Activated CD4-positive, alpha-beta memory T cell treated with anti-CD3 and anti-CD28 coated beads for 36 hours (primary cell): ENCODE data around the gene SLC5A1. TPM values are rescaled to one million over a fixed set of nuclear protein-coding genes. Genes with fewer than 3 reads are reported as not detected.
A peak's percentile ranks its signal among the peaks of the same experiment; 100 is the strongest.

Source experiments
- CTCF ChIA-PET: fragments of 350-600 bp; sonication (Branson Sonifier 250); formaldehyde crosslinking; loops from one replicate; lab custom pipeline; 2021; ENCODE audit warnings: antibody characterized with exemption, inconsistent platforms; lab: Charles Lee
- POLR2A ChIA-PET: fragments of 350-600 bp; sonication (Branson Sonifier 250); formaldehyde crosslinking; loops from one replicate; lab custom pipeline; 2021; ENCODE audit warnings: antibody characterized with exemption; lab: Charles Lee
- DNase-seq: peaks from one replicate; pipeline ENCODE4 v3.0.0-alpha.2; 2020
- H3K27ac Mint-ChIP-seq: one replicate; pipeline ENCODE4 v1.8.0; 2021; ENCODE audit warnings: mixed read lengths
- H3K27me3 Mint-ChIP-seq: one replicate; pipeline ENCODE4 v1.8.0; 2021; ENCODE audit warnings: mixed read lengths
- H3K36me3 Mint-ChIP-seq: one replicate; pipeline ENCODE4 v1.8.0; 2021; ENCODE audit warnings: mixed read lengths
- H3K4me1 Mint-ChIP-seq: one replicate; pipeline ENCODE4 v1.8.0; 2021; ENCODE audit warnings: low read depth, mixed read lengths
- H3K4me3 Mint-ChIP-seq: one replicate; pipeline ENCODE4 v1.8.0; 2021; ENCODE audit warnings: mild to moderate bottlenecking, mixed read lengths
- H3K9me3 Mint-ChIP-seq: one replicate; pipeline ENCODE4 v1.8.0; 2021; ENCODE audit warnings: mixed read lengths
- intact Hi-C: fragments of 100-400 bp; cut with micrococcal nuclease; formaldehyde crosslinking; loops from one replicate; pipeline ENCODE4 v1.15.1; 2023
- total RNA-seq, 2 experiments: library from RNA; stranded (reverse); gene quantifications; one replicate each; pipeline ENCODE4 v1.2.3, GENCODE V29; 2021

SLC5A1 gene
- total RNA-seq, 2 experiments from 2014 or later: not detected

- H3K27ac Mint-ChIP-seq: no peak overlapping the region
- DNase-seq: no peak
- no peak overlapping the region for H3K4me3 Mint-ChIP-seq
- no peaks in the 10 kb centered on the region for H3K9me3 Mint-ChIP-seq
- H3K27me3 Mint-ChIP-seq: peaks cover 5% of the 10 kb centered on the region
- ChIA-PET CTCF (interaction anchor here (1.1 kb wide), 1 partner anchor 166 kb away, joined by 3 read pairs; no protein-coding TSS in a partner anchor), POLR2A (no interaction called here)
- H3K4me1 Mint-ChIP-seq: no peaks in the 10 kb centered on the region
- no peaks in the 10 kb centered on the region for H3K36me3 Mint-ChIP-seq
- intact Hi-C loops: no loop called here
Observed at GRCh38 chr22:32100711-32101110, 57.6 kb downstream of the SLC5A1 start.

- Mint-ChIP-seq H3K27me3 (peaks cover 10% of the 10 kb centered on the region), H3K9me3 (no peaks in the 10 kb centered on the region), H3K36me3 (no peaks in the 10 kb centered on the region), H3K27ac (no peak overlapping the region), H3K4me3 (no peak overlapping the region), H3K4me1 (no peaks in the 10 kb centered on the region)
- intact Hi-C loops: loop anchor here (1.0 kb wide), 1 partner anchor 163 kb away; no protein-coding TSS in a partner anchor
- ChIA-PET CTCF (interaction anchor here (1.0 to 3.5 kb wide), 8 partner anchors 10 to 694 kb away, joined by 3 to 30 read pairs (median 5); no protein-coding TSS in a partner anchor), POLR2A (no interaction called here)
- DNase-seq: no peak
Observed at GRCh38 chr22:32103658-32104315, 60.7 kb downstream of the SLC5A1 start.

GRCh38 chr22:32106930-32107329 lies 63.9 kb downstream of the SLC5A1 start:
- Mint-ChIP-seq H3K4me1 (no peaks in the 10 kb centered on the region), H3K36me3 (no peaks in the 10 kb centered on the region), H3K4me3 (no peak overlapping the region), H3K27me3 (peaks cover 21% of the 10 kb centered on the region), H3K27ac (no peak overlapping the region), H3K9me3 (no peaks in the 10 kb centered on the region)
- ChIA-PET POLR2A (no interaction called here), CTCF (interaction anchor here (3.7 kb wide), 1 partner anchor 159 kb away, joined by 10 read pairs; no protein-coding TSS in a partner anchor)
- DNase-seq: peak; percentile 30
- intact Hi-C loops: no loop called here

GRCh38 chr22:32112380-32112779 lies 69.3 kb downstream of the SLC5A1 start:
- Mint-ChIP-seq H3K36me3 (no peaks in the 10 kb centered on the region), H3K27me3 (peaks cover 11% of the 10 kb centered on the region), H3K4me3 (no peak overlapping the region), H3K4me1 (no peaks in the 10 kb centered on the region), H3K27ac (no peak overlapping the region), H3K9me3 (no peaks in the 10 kb centered on the region)
- DNase-seq: no peak
- CTCF ChIA-PET: no interaction called here
- intact Hi-C loops: no loop called here
- POLR2A ChIA-PET: no interaction called here

- no peaks in the 10 kb centered on the region for H3K27me3 Mint-ChIP-seq
- ChIA-PET CTCF (no interaction called here), POLR2A (no interaction called here)
- H3K27ac Mint-ChIP-seq: no peak overlapping the region
- intact Hi-C loops: no loop called here
- DNase-seq: no peak
- H3K4me1 Mint-ChIP-seq: peaks cover 4% of the 10 kb centered on the region
- no peaks in the 10 kb centered on the region for H3K36me3 Mint-ChIP-seq
- no peak overlapping the region for H3K4me3 Mint-ChIP-seq
- no peaks in the 10 kb centered on the region for H3K9me3 Mint-ChIP-seq
Observed at GRCh38 chr22:32119568-32120235, 76.6 kb downstream of the SLC5A1 start.

GRCh38 chr22:32120603-32121002 lies 77.5 kb downstream of the SLC5A1 start:
- CTCF ChIA-PET: no interaction called here
- no peak overlapping the region for H3K27ac Mint-ChIP-seq
- no peaks in the 10 kb centered on the region for H3K27me3 Mint-ChIP-seq
- DNase-seq: no peak
- no peaks in the 10 kb centered on the region for H3K9me3 Mint-ChIP-seq
- H3K36me3 Mint-ChIP-seq: no peaks in the 10 kb centered on the region
- intact Hi-C loops: no loop called here
- H3K4me1 Mint-ChIP-seq: peaks cover 13% of the 10 kb centered on the region
- POLR2A ChIA-PET: no interaction called here
- no peak overlapping the region for H3K4me3 Mint-ChIP-seq

- no peaks in the 10 kb centered on the region for H3K36me3 Mint-ChIP-seq
- peaks cover 13% of the 10 kb centered on the region for H3K4me1 Mint-ChIP-seq
- no peaks in the 10 kb centered on the region for H3K9me3 Mint-ChIP-seq
- ChIA-PET POLR2A (no interaction called here), CTCF (no interaction called here)
- no peak for DNase-seq
- no peaks in the 10 kb centered on the region for H3K27me3 Mint-ChIP-seq
- no peak overlapping the region for H3K4me3 Mint-ChIP-seq
- H3K27ac Mint-ChIP-seq: no peak overlapping the region
- intact Hi-C loops: no loop called here
Observed at GRCh38 chr22:32122899-32123298, 79.8 kb downstream of the SLC5A1 start.

- Mint-ChIP-seq H3K36me3 (no peaks in the 10 kb centered on the region), H3K9me3 (no peaks in the 10 kb centered on the region), H3K27me3 (no peaks in the 10 kb centered on the region), H3K4me1 (peaks cover 13% of the 10 kb centered on the region), H3K4me3 (no peak overlapping the region), H3K27ac (no peak overlapping the region)
- ChIA-PET POLR2A (no interaction called here), CTCF (no interaction called here)
- intact Hi-C loops: no loop called here
- DNase-seq: no peak
Observed at GRCh38 chr22:32123657-32124056, 80.6 kb downstream of the SLC5A1 start.

GRCh38 chr22:32127904-32128303 lies 84.8 kb downstream of the SLC5A1 start:
- ChIA-PET CTCF (no interaction called here), POLR2A (no interaction called here)
- Mint-ChIP-seq H3K36me3 (no peaks in the 10 kb centered on the region), H3K4me3 (no peak overlapping the region), H3K9me3 (no peaks in the 10 kb centered on the region), H3K27me3 (no peaks in the 10 kb centered on the region), H3K4me1 (peaks cover 13% of the 10 kb centered on the region), H3K27ac (no peak overlapping the region)
- intact Hi-C loops: no loop called here
- no peak for DNase-seq

GRCh38 chr22:32130464-32130863 lies 87.4 kb downstream of the SLC5A1 start:
- ChIA-PET CTCF (interaction anchor here (0.8 kb wide), 1 partner anchor 160 kb away, joined by 4 read pairs; no protein-coding TSS in a partner anchor), POLR2A (no interaction called here)
- intact Hi-C loops: no loop called here
- no peaks in the 10 kb centered on the region for H3K9me3 Mint-ChIP-seq
- no peak for DNase-seq
- no peak overlapping the region for H3K27ac Mint-ChIP-seq
- peaks cover 2% of the 10 kb centered on the region for H3K4me1 Mint-ChIP-seq
- no peaks in the 10 kb centered on the region for H3K36me3 Mint-ChIP-seq
- H3K4me3 Mint-ChIP-seq: no peak overlapping the region
- no peaks in the 10 kb centered on the region for H3K27me3 Mint-ChIP-seq

GRCh38 chr22:32132126-32132525 lies 89.1 kb downstream of the SLC5A1 start:
- no peaks in the 10 kb centered on the region for H3K36me3 Mint-ChIP-seq
- no peak overlapping the region for H3K4me3 Mint-ChIP-seq
- H3K27me3 Mint-ChIP-seq: no peaks in the 10 kb centered on the region
- peaks cover 9% of the 10 kb centered on the region for H3K4me1 Mint-ChIP-seq
- ChIA-PET CTCF (no interaction called here), POLR2A (no interaction called here)
- intact Hi-C loops: no loop called here
- H3K9me3 Mint-ChIP-seq: no peaks in the 10 kb centered on the region
- H3K27ac Mint-ChIP-seq: no peak overlapping the region
- DNase-seq: no peak

- Mint-ChIP-seq H3K36me3 (no peaks in the 10 kb centered on the region), H3K4me1 (peaks cover 15% of the 10 kb centered on the region), H3K27me3 (no peaks in the 10 kb centered on the region), H3K4me3 (no peak overlapping the region), H3K27ac (no peak overlapping the region), H3K9me3 (no peaks in the 10 kb centered on the region)
- DNase-seq: no peak
- CTCF ChIA-PET: no interaction called here
- POLR2A ChIA-PET: no interaction called here
- intact Hi-C loops: no loop called here
Observed at GRCh38 chr22:32132783-32133182, 89.7 kb downstream of the SLC5A1 start.
